ENCODE results near the gene CHSY3.

CHSY3 gene

DNA sequence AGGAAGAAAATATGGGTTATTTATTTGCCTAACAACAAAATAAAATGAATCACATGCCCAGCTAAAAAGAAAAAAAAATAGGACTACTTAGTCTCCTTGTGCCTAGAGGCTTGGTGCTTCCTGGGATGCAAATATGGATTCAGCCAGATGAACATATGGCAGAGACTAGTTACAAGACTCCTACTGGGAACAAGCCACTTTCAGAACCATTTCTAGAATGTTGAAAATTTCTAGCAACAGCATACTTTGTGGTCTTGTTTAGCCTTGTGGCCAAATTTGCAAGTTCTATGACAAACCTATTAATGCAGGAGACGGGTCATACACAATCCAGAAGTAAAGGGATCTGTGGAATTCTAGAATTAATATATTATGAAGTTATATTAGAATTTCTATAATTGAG lies 198.7 kb downstream of the CHSY3 start:
- no peak for DNase-seq

GRCh38 chr5:130104895-130105688 lies 200.8 kb downstream of the CHSY3 start:
- no peak for DNase-seq

GRCh38 chr5:130106480-130106879 lies 202.2 kb downstream of the CHSY3 start:
- no peak for DNase-seq

- peak; percentile 8 for DNase-seq
Measured at GRCh38 chr5:130109152-130109551, 204.9 kb downstream of the CHSY3 start.

DNA sequence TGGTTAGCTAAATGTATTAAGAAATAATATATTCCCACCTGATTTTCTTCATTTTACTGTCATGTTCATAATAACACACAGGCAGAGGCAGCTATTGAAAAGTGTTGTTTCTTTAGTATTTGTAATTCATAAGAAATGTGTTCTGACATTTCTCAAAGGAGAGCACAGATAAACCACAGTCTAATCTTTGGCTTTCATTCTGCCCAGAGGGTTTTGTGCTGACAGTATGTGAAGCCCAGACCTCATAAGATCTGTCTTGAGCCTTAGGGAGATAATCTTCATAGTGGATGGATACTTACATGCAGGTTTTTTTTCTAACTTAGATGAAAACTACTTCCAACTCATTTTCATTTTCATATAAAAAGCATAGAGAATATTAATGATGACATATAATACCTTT lies 206.1 kb downstream of the CHSY3 start:
- DNase-seq = peak; percentile 29

GRCh38 chr5:130111746-130112145 lies 207.5 kb downstream of the CHSY3 start:
- no peak for DNase-seq

GRCh38 chr5:130112246-130112645 lies 208.0 kb downstream of the CHSY3 start:
- DNase-seq = no peak

GRCh38 chr5:130115686-130116085 lies 211.4 kb downstream of the CHSY3 start:
- no peak for DNase-seq

GRCh38 chr5:130116462-130116861 lies 212.2 kb downstream of the CHSY3 start:
- DNase-seq = no peak

GRCh38 chr5:130116972-130117371 lies 212.7 kb downstream of the CHSY3 start:
- no peak for DNase-seq

DNA sequence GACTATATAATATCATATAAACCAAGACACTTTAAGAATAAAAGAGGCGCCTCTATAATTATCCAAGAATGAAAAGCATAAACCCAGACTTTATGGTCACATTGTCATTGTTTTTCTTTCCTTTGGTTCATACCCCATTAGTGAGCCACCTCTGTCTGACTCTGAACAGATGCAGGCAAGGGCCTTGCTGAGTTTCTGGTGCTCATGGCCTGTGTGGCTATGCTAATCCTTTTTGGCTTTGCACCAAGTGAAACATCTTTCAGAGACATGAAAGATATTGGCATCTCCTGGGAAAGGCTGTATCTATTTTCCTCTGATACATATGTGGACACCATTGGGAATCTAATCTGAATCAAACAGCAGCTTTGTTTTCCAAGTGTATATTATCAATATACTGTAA lies 222.5 kb downstream of the CHSY3 start:
- no peak for DNase-seq

DNA sequence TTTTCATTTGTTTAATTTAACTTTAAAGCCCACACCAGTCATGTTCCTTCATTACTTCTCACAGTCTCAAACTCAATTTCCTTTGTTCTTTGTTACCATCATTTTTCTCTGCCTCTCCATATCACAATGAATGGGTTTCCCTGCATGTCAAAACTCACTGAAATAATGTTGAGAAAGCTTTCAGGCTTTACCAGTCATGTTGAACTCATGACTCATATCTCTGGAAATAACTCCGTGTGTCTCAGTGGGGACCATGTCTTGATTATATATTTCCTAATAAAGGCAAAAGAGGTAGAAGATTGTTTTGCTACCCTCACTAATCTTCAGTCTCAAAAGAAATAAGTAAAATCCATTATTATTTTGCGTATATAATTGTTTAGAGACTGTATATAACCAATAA lies 231.2 kb downstream of the CHSY3 start:
- peak; percentile 57 for DNase-seq

DNA sequence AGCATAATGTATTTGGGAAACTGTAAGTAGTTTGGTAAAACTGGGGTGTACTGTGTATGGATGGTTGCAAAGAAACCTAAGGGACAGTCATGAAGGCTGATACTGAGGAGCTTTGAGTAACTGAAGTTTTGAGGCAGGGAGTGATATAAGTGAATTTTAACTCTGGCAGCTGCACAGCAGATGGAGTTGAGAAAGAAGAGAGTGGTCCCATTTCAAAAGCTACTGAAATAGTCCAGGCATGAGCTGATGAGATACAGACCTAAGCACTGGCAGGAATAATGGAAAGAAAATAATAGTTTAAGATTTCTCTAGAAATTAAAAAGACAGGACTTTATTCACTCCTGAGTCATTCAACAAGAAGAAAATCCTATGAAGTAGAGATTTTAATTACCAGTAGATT lies 232.0 kb downstream of the CHSY3 start:
- DNase-seq = no peak

DNA sequence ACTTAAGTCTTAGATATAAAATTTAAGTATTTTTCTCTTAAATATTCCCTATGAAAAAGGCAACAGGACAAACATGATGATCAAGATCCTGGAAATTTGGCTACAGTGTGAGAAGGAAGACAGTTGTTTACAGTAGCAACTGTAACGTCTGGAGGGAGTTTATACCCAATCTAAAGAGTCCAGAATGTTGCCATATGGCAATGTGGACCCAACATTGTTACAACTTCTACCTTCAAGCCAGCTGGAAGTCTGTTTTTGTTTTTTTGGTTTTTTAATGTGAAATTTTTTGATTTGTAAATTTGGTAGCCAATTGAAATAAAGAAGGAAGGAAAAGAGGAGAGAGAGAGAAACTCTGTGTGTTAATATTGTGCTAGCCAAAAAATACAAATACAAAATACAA lies 233.4 kb downstream of the CHSY3 start:
- no peak for DNase-seq

- peak; percentile 28 for DNase-seq
Measured at GRCh38 chr5:130138406-130139045, 234.3 kb downstream of the CHSY3 start.

DNA sequence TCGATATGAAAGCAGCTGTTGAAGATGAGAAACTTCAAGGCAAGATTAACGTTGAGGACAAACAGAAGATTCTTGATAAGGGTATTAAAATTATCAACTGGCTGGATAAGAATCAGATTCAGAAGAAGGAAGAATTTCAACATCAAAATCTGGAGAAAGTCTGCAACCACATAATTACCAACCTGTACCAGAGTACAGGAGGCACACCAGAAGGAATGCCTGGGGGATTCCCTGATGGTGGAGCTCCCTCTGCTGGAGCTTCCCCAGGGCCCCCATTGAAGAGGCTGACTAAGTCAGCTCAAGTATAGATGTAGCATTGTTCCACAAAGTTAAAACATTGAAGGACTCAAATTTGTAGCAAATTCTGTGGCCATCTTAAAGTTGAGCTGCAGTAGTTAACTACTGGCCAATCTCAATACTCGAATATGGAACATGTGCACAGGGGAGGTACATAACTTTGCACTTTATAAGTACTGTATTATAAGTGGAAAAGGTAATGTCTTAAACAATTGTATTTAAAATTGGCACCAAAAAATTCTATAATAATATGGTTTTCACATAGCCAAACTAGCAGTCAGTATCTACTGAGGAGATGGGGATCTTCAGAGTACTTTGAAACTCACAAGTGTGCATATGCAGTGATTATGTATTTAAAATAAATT lies 237.5 kb downstream of the CHSY3 start:
- DNase-seq = peak; percentile 33

GRCh38 chr5:130151239-130151638 lies 247.0 kb downstream of the CHSY3 start:
- DNase-seq = no peak

DNA sequence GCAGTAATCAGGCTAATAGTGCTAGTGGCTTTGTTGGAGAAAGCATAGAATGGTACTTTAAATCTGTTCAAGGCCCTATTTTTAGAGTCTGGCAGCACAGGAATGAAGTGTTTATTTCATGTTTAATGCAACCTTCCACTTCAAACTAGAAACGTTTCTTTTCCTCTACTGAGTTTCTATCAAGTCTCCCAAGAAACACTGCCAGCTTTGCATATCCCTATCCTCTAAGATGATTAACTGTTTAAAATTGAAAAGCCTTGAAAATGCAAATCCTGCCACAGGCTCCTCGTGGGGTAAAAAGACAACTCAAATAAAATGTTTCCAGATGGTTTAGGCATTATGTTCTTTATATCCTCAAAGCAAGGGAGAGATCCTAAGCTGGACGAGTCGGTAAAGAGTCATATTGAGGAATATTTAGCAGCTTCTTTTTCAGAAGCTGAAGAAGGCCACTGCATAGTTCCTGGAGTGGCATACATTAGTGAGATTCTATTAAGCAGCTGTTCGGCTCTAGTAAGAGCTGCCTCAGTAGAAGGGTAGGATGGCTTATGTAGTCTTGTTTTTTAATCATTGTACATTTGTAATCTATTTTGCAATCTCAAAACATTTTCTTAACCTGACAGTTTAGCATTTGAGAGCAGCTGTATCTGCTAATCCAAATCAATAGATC lies 251.2 kb downstream of the CHSY3 start:
- DNase-seq = no peak

DNA sequence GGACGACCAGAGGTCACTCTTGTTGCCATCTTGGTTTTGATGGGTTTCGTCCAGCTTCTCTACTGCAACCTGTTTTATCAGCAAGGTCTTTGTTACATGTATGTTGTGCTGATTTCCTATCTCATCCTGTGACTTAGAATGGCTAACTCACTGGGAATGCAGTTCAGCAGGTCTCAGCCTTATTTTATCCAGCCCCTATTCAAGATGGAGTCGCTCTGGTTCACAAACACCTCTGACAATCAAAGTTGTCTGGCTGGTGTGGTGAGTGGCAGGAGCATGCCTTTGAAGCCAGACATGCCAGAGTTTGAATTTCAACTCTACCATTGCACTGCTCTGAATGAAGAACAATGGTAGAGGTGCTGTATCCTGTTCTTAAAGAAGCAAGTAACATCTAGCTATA lies 253.8 kb downstream of the CHSY3 start:
- DNase-seq = no peak

- DNase-seq = no peak
Measured at GRCh38 chr5:130159968-130160367, 255.7 kb downstream of the CHSY3 start.

DNA sequence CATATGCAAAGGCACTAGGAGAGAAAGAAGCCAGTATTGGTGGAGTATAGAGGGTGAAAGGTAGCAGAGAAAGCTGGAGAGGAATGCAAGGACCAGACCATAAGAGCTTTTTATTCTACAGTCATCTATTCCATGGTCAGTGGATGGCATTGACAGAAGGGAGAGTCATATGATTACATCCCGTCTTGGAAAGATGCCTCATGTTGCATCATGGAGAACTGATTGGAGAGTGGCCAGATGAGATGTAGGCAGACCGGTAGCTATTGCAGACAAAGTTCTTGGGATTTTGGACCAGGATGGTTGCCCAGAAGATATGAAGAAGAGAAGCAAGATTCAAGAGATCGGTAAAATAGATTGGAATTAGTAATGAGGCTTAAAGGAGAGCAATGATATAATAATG lies 260.7 kb downstream of the CHSY3 start:
- DNase-seq = peak; percentile 49

- no peak for DNase-seq
Measured at GRCh38 chr5:130166839-130167490, 262.7 kb downstream of the CHSY3 start.

DNA sequence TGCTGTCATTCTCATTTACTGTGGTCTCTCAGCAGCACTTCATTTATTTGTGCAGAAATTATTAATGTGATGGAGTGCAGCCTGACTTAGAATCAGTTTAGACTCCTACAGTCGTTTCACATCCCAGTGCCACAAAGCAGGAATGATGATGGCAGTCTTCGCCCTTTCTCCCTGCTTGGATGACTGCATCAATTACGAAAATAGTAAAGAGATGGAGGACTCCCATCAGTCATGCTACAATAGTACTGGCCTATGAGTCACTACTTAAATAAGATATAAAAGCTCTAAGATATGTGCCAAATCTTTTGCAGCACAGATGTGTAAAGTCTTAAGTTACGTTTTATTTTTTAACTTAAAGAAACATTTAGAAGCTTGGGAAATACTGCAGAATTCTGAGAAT lies 263.9 kb downstream of the CHSY3 start:
- DNase-seq = no peak
